ENCODE measurements around the gene SLC44A4.
A peak's percentile ranks its signal among the peaks of the same experiment; 100 is the strongest.

The SLC44A4 gene

GRCh38 chr6:31834367-31835250 is 44.2 kb downstream of the SLC44A4 start:
- Histone ChIP-seq H4K20me1 (ENCODE audit: insufficient read depth, low read length) (peaks cover 27% of the 10 kb centered on the region), H3K4me3 (ENCODE audit: low read length) (peak overlapping the region; percentile 98), H3K9me3 (replicated peaks; ENCODE audit: insufficient read depth, low read length) (no peaks in the 10 kb centered on the region), H3K79me2 (ENCODE audit: low read length) (peaks cover 66% of the 10 kb centered on the region), H3K36me3 (replicated peaks; ENCODE audit: insufficient read depth, low read length) (peaks cover 26% of the 10 kb centered on the region; the same call in 1 of the 2 replicates), H3K9ac (ENCODE audit: low read length) (peak overlapping the region; percentile 97), H3K4me2 (ENCODE audit: low read depth, low read length) (peak overlapping the region; percentile 99), H3K27me3 (replicated peaks; ENCODE audit: insufficient read depth, low read length) (no peaks in the 10 kb centered on the region), H2AFZ (ENCODE audit: low read length) (peak overlapping the region; percentile 51; the same call in 1 of the 2 replicates), H3K4me1 (ENCODE audit: low read length) (peaks cover 24% of the 10 kb centered on the region), H3K27ac (ENCODE audit: low read length) (peak overlapping the region; percentile 81), H3K9me2 (replicated peaks; ENCODE audit: insufficient read depth, low read length) (no peaks in the 10 kb centered on the region), H3F3A (ENCODE audit: insufficient read depth, low read length) (peaks cover 92% of the 10 kb centered on the region)
- DNase-seq = peak; percentile 90
- TF ChIP-seq EZH2 (optimal IDR thresholded peaks at IDR 0.05; ENCODE audit: low read depth, low read length) (no peak), EZH2phosphoT487 (IDR thresholded peaks at IDR 0.05; ENCODE audit: low read length) (no peak), CTCF (IDR thresholded peaks at IDR 0.05; ENCODE audit: low read length) (no peak)

GRCh38 chr6:31831350-31832215 is 47.2 kb downstream of the SLC44A4 start:
- Histone ChIP-seq H3K9me2 (replicated peaks; ENCODE audit: insufficient read depth, low read length) (no peaks in the 10 kb centered on the region), H3K9me3 (replicated peaks; ENCODE audit: insufficient read depth, low read length) (no peaks in the 10 kb centered on the region), H2AFZ (ENCODE audit: low read length) (no peak overlapping the region), H3K4me2 (ENCODE audit: low read depth, low read length) (peak overlapping the region; percentile 81), H3K79me2 (ENCODE audit: low read length) (peaks cover 51% of the 10 kb centered on the region), H4K20me1 (ENCODE audit: insufficient read depth, low read length) (no peaks in the 10 kb centered on the region; the same call in 1 of the 2 replicates), H3K4me3 (ENCODE audit: low read length) (peak overlapping the region; percentile 61; the same call in 1 of the 2 replicates), H3K9ac (ENCODE audit: low read length) (peak overlapping the region; percentile 29; the same call in 1 of the 2 replicates), H3K36me3 (replicated peaks; ENCODE audit: insufficient read depth, low read length) (peaks cover 7% of the 10 kb centered on the region; the same call in 1 of the 2 replicates), H3K27ac (ENCODE audit: low read length) (peak overlapping the region; percentile 7; the same call in 1 of the 2 replicates), H3K4me1 (ENCODE audit: low read length) (peaks cover 7% of the 10 kb centered on the region; the same call in 1 of the 2 replicates), H3K27me3 (replicated peaks; ENCODE audit: insufficient read depth, low read length) (no peaks in the 10 kb centered on the region), H3F3A (ENCODE audit: insufficient read depth, low read length) (peaks cover 64% of the 10 kb centered on the region)
- DNase-seq = no peak
- TF ChIP-seq CTCF (IDR thresholded peaks at IDR 0.05; ENCODE audit: low read length) (no peak), EZH2phosphoT487 (IDR thresholded peaks at IDR 0.05; ENCODE audit: low read length) (no peak), EZH2 (optimal IDR thresholded peaks at IDR 0.05; ENCODE audit: low read depth, low read length) (no peak)

- H3K27me3 ChIP-seq (replicated peaks; ENCODE audit: insufficient read depth, low read length) = no peaks in the 10 kb centered on the region
- no peak overlapping the region for H2AFZ ChIP-seq (ENCODE audit: low read length)
- peaks cover 7% of the 10 kb centered on the region; the same call in 1 of the 2 replicates for H3K4me1 ChIP-seq (ENCODE audit: low read length)
- peak overlapping the region; percentile 57; the same call in 1 of the 2 replicates for H3K27ac ChIP-seq (ENCODE audit: low read length)
- H3K9me2 ChIP-seq (replicated peaks; ENCODE audit: insufficient read depth, low read length) = no peaks in the 10 kb centered on the region
- H4K20me1 ChIP-seq (ENCODE audit: insufficient read depth, low read length) = no peaks in the 10 kb centered on the region; the same call in 1 of the 2 replicates
- peaks cover 47% of the 10 kb centered on the region for H3K79me2 ChIP-seq (ENCODE audit: low read length)
- H3K9ac ChIP-seq (ENCODE audit: low read length) = peak overlapping the region; percentile 29; the same call in 1 of the 2 replicates
- TF ChIP-seq CTCF (IDR thresholded peaks at IDR 0.05; ENCODE audit: low read length) = no peak
- no peak for TF ChIP-seq EZH2phosphoT487 (IDR thresholded peaks at IDR 0.05; ENCODE audit: low read length)
- no peak for TF ChIP-seq EZH2 (optimal IDR thresholded peaks at IDR 0.05; ENCODE audit: low read depth, low read length)
- no peaks in the 10 kb centered on the region for H3K9me3 ChIP-seq (replicated peaks; ENCODE audit: insufficient read depth, low read length)
- H3K4me3 ChIP-seq (ENCODE audit: low read length) = peak overlapping the region; percentile 61
- peaks cover under 1% of the 10 kb centered on the region; the same call in 1 of the 2 replicates for H3K36me3 ChIP-seq (replicated peaks; ENCODE audit: insufficient read depth, low read length)
- peaks cover 60% of the 10 kb centered on the region for H3F3A ChIP-seq (ENCODE audit: insufficient read depth, low read length)
- no peak for DNase-seq
- H3K4me2 ChIP-seq (ENCODE audit: low read depth, low read length) = peak overlapping the region; percentile 81
These were observed 47.9 kb downstream of the SLC44A4 start for GRCh38 chr6:31830886-31831335.

All from MM.1S (cell line).